Adrenal gland (tissue), 5 donors: Measurements from ENCODE around the gene NARF.

Experiments
- CTCF ChIP-seq, 6 experiments: fragments of 450-650 bp in 4 of 6; fragments of 200-600 bp in 2 of 6; sonication (generic) in 1 of 6; IDR thresholded peaks; 1 replicate in 5 of 6; 2 replicates in 1 of 6; pipeline versions ENCODE4 v1.5.1 to v1.8.0; 2016 to 2021; ENCODE audit warnings: antibody characterized with exemption in 6 of 6, mild to moderate bottlenecking in 2 of 6, moderate library complexity in 1 of 6
- POLR2A ChIP-seq, 2 donors: fragments of 450-650 bp; IDR thresholded peaks; one replicate each; pipeline ENCODE4 v1.6.1; 2017; ENCODE audit warnings: antibody characterized with exemption in 2 of 2, mild to moderate bottlenecking in 2 of 2, moderate library complexity in 1 of 2
- donor health status: DM: no; HTN: no; CAD: no.

DNA sequence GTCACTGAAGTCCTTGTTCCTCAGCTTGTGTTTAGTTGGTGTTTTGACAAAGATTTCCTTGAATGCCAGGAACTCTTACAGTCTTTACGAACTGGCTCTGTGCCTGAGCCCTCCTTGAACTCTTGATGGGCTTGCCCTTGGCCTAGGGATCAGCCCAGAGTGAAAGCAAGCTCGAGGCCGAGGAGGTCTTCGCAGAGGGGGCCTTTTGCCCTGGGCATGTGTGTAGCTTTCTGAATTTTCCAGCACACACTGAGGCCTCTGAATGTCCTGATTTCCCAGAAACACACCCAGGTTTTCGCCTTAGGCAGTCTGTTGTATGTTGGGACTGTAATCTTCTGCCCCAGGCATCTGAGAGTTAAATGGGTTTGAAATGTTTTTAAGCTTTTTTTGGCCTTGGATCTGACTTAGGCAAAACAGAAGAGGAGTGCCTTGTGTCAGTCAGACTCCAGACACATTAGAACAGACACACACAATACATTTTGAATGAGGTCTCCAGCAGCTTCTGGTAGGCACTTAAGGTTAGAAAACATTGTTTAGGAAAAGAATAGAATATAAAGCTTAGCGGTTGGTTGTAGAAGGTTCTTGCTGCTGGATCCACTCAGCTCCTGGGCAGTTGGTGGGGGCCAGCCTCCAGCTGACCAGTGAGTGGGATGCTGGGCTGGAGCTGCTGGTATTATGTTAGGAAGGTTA is 78.1 kb downstream of the NARF start:
- no peak for TF ChIP-seq POLR2A (IDR thresholded peaks at IDR 0.05)
- no peak for TF ChIP-seq CTCF (IDR thresholded peaks at IDR 0.05)
